ENCODE data around the gene GCNT1.
"Not testable (repeated sequence)": the region's sequence is repeated elsewhere in the genome, so short reads cannot be mapped to it uniquely, and the experiment has no call there.

GCNT1 gene

DNA sequence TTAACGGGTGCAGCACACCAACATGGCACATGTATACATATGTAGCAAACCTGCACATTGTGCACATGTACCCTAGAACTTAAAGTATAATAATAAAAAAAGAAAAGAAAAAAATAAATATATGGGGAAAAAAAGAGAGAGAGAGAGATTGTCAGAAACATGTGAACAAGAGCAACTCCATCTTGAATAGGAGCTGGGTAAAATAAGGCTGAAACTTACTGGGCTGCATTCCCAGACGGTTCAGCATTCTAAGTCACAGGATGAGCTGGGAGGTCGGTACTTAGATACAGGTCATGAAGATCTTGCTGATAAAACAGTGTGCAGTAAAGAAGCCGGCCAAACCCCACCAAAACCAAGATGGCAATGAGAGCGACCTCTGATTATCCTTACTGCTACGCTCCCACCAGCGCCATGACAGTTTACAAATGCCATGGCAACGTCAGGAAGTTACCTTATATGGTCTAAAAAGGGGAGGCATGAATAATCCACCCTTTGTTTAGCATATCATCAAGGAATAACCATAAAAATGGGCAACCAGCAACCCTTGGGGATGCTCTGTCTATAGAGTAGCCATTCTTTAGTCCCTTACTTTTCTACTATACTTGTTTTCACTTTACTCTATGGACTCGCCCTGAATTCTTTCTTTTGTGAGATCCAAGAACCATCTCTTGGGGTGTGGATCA lies 21.8 kb upstream of the GCNT1 start:
- not testable (repeated sequence) for H3K9me3 ChIP-seq (ENCODE audit: insufficient read depth, low read depth, low read length); H3K14ac ChIP-seq (ENCODE audit: low read length); H3K4me2 ChIP-seq (ENCODE audit: low read length); H3K27me3 ChIP-seq (ENCODE audit: insufficient read depth, low read length); H3K4me1 ChIP-seq (ENCODE audit: control insufficient read depth in 1 of 2, insufficient read depth in 2 of 2, low read length in 2 of 2); DNase-seq; H2BK12ac ChIP-seq (ENCODE audit: low read length); H4K12ac ChIP-seq (ENCODE audit: low read depth, low read length); H3K23ac ChIP-seq (ENCODE audit: low read length); H3K9ac ChIP-seq (ENCODE audit: low read length); H3K27ac ChIP-seq (ENCODE audit: low read depth, low read length); H3K79me2 ChIP-seq (ENCODE audit: control insufficient read depth, insufficient read depth, low read length, poor library complexity); H2AFZ ChIP-seq (ENCODE audit: insufficient read depth, low read length, poor library complexity); H4K8ac ChIP-seq (ENCODE audit: low read depth, low read length); H2BK120ac ChIP-seq (ENCODE audit: insufficient read depth, low read length, poor library complexity); H4K91ac ChIP-seq (ENCODE audit: low read depth, low read length); H3K79me1 ChIP-seq (ENCODE audit: low read length); H3K18ac ChIP-seq (ENCODE audit: low read length); H3K4ac ChIP-seq (ENCODE audit: low read depth, low read length); H2AK5ac ChIP-seq (ENCODE audit: low read length); H2BK5ac ChIP-seq (ENCODE audit: low read depth, low read length, poor library complexity); H3K36me3 ChIP-seq (ENCODE audit: control insufficient read depth in 1 of 2, insufficient read depth in 2 of 2, low read length in 2 of 2); H3K4me3 ChIP-seq (ENCODE audit: low read depth, low read length)
- WGBS (ENCODE audit: extremely low coverage, insufficient coverage, insufficient read length) = no CpG with 5 or more reads among the region's 9 CpGs

DNA sequence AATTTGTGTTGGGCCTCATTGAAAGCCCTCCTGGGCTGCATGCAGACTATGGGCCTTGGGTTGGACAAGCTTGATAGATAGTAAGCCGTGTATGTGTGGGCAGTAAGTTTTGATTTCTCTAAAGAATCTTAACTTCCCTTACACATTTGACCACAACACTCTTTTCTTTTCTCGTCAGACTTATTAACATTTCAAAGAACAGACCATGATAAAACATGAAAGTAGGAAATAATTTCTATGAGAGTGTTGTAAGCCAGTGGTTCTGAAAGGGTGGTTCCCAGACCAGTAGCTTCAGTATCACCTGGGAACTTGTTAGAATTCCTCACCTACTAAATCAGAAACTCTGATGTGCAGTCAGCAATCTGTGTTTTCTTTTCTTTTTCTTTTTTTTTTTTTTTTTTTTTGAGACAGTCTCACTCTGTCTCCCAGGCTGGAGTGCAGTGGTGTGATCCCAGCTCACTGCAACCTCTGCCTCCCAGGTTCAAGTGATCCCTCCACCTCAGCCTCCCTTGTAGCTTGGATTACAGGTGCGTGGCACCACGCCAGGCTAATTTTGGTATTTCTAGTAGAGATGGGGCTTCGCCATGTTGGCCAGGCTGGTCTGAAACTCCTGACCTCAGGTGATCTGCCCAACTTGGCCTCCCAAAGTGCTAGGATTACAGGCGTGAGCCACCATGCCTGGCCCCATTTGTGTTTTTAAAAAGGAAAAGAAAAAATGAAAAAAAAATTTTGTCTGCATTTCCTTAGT lies 20.0 kb upstream of the GCNT1 start:
- H3K4ac ChIP-seq (ENCODE audit: low read depth, low read length) = no peak overlapping the region
- no peak overlapping the region for H3K27ac ChIP-seq (ENCODE audit: low read depth, low read length)
- H3K4me3 ChIP-seq (ENCODE audit: low read depth, low read length) = no peak overlapping the region
- H3K9me3 ChIP-seq (ENCODE audit: insufficient read depth, low read depth, low read length) = peaks cover 2% of the 10 kb centered on the region
- no peaks in the 10 kb centered on the region for H3K27me3 ChIP-seq (ENCODE audit: insufficient read depth, low read length)
- peaks cover 0 to 2% of the 10 kb centered on the region in 2 experiments for H3K36me3 ChIP-seq (ENCODE audit: control insufficient read depth in 1 of 2, insufficient read depth in 2 of 2, low read length in 2 of 2)
- DNase-seq = no peak
- peaks cover 4% of the 10 kb centered on the region for H3K79me1 ChIP-seq (ENCODE audit: low read length)
- no peak overlapping the region for H4K8ac ChIP-seq (ENCODE audit: low read depth, low read length)
- H3K23ac ChIP-seq (ENCODE audit: low read length) = no peak overlapping the region
- H4K91ac ChIP-seq (ENCODE audit: low read depth, low read length) = peak overlapping the region; percentile 40
- H2AK5ac ChIP-seq (ENCODE audit: low read length) = no peak overlapping the region
- H3K14ac ChIP-seq (ENCODE audit: low read length) = no peak overlapping the region
- no peak overlapping the region for H2BK12ac ChIP-seq (ENCODE audit: low read length)
- H3K18ac ChIP-seq (ENCODE audit: low read length) = no peak overlapping the region
- no peak overlapping the region for H3K4me2 ChIP-seq (ENCODE audit: low read length)
- H2BK5ac ChIP-seq (ENCODE audit: low read depth, low read length, poor library complexity) = no peak overlapping the region
- no peak overlapping the region for H2AFZ ChIP-seq (ENCODE audit: insufficient read depth, low read length, poor library complexity)
- H3K9ac ChIP-seq (ENCODE audit: low read length) = no peak overlapping the region
- no peaks in the 10 kb centered on the region for H3K79me2 ChIP-seq (ENCODE audit: control insufficient read depth, insufficient read depth, low read length, poor library complexity)
- no peak overlapping the region for H2BK120ac ChIP-seq (ENCODE audit: insufficient read depth, low read length, poor library complexity)
- peaks cover 2 to 5% of the 10 kb centered on the region in 2 experiments for H3K4me1 ChIP-seq (ENCODE audit: control insufficient read depth in 1 of 2, insufficient read depth in 2 of 2, low read length in 2 of 2)
- no CpG with 5 or more reads among the region's 6 CpGs for WGBS (ENCODE audit: extremely low coverage, insufficient coverage, insufficient read length)
- no peak overlapping the region for H4K12ac ChIP-seq (ENCODE audit: low read depth, low read length)

DNA sequence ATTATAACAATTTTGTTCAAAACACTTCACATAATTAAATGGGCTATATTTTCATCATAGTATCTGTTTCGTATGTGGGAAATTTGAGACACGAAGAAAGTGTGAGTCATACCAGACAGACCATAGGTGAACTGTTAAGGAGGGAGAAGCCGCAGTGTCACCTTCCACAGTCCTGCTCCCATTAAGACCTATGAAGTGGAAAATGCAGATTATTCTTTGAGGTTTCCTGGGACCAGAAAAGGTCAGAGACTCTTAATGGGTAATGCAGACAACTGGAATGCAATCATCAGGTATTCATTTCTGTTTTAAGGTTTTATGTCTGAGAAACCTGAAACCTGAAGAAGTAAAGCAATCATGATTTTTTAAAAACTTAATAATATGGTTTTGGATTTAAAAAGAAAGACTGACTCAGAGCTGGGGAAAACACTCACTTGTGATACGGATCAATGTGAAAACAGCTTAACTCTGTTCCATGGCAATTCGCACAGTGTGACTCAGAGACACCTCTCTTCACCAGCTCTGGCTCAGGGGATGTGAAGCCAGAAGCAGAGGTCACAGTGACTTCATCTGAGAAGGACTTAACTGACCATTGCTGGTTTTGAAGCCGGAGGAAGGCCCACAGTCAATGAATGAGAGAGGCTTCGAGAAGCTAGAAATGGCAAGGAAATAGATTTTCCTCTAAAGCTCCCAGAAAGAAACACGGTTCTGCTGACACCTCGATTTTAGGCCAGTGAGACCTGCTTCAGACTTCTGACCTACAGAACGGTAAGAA lies 17.2 kb upstream of the GCNT1 start:
- WGBS (ENCODE audit: extremely low coverage, insufficient coverage, insufficient read length) = no CpG with 5 or more reads among the region's 10 CpGs
- Histone ChIP-seq H3K9ac (ENCODE audit: low read length) (no peak overlapping the region), H2BK5ac (ENCODE audit: low read depth, low read length, poor library complexity) (no peak overlapping the region)

DNA sequence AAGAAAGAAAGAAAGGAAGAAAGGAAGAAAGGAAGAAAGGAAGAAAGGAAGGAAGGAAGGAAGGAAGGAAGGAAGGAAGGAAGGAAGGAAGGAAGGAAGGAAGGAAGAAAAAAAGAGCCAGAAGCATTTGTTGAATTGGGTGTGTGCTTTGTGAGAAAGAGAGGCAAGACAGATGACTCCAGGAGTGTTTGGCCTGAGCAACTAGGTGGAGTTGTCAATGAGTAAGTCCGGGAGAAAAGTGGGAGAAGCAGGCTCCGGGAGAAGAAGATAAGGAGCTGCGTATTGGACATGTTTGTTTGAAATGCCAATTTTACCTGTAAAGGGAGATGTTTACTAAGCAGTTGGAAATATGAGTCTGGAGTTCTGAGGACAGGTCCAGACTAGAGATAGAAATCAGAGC lies 15.1 kb upstream of the GCNT1 start:
- H2BK120ac ChIP-seq (ENCODE audit: insufficient read depth, low read length, poor library complexity) = no peak overlapping the region
- H4K12ac ChIP-seq (ENCODE audit: low read depth, low read length) = no peak overlapping the region
- H3K36me3 ChIP-seq (ENCODE audit: control insufficient read depth in 1 of 2, insufficient read depth in 2 of 2, low read length in 2 of 2) = peaks cover 0 to 2% of the 10 kb centered on the region in 2 experiments
- no peak overlapping the region for H4K8ac ChIP-seq (ENCODE audit: low read depth, low read length)
- no peak overlapping the region for H3K23ac ChIP-seq (ENCODE audit: low read length)
- H3K4me2 ChIP-seq (ENCODE audit: low read length) = no peak overlapping the region
- H2BK5ac ChIP-seq (ENCODE audit: low read depth, low read length, poor library complexity) = no peak overlapping the region
- H3K9ac ChIP-seq (ENCODE audit: low read length) = no peak overlapping the region
- H3K4me3 ChIP-seq (ENCODE audit: low read depth, low read length) = no peak overlapping the region
- peaks cover 2% of the 10 kb centered on the region for H3K9me3 ChIP-seq (ENCODE audit: insufficient read depth, low read depth, low read length)
- no peak overlapping the region for H2AK5ac ChIP-seq (ENCODE audit: low read length)
- H3K4me1 ChIP-seq (ENCODE audit: control insufficient read depth in 1 of 2, insufficient read depth in 2 of 2, low read length in 2 of 2) = peaks cover 6 to 8% of the 10 kb centered on the region in 2 experiments
- no peak overlapping the region for H4K91ac ChIP-seq (ENCODE audit: low read depth, low read length)
- H3K27me3 ChIP-seq (ENCODE audit: insufficient read depth, low read length) = no peaks in the 10 kb centered on the region
- H3K18ac ChIP-seq (ENCODE audit: low read length) = no peak overlapping the region
- H3K14ac ChIP-seq (ENCODE audit: low read length) = no peak overlapping the region
- DNase-seq = no peak
- H3K27ac ChIP-seq (ENCODE audit: low read depth, low read length) = peak overlapping the region; percentile 5
- no peak overlapping the region for H3K4ac ChIP-seq (ENCODE audit: low read depth, low read length)
- no peaks in the 10 kb centered on the region for H3K79me2 ChIP-seq (ENCODE audit: control insufficient read depth, insufficient read depth, low read length, poor library complexity)
- peaks cover 6% of the 10 kb centered on the region for H3K79me1 ChIP-seq (ENCODE audit: low read length)
- no peak overlapping the region for H2BK12ac ChIP-seq (ENCODE audit: low read length)
- H2AFZ ChIP-seq (ENCODE audit: insufficient read depth, low read length, poor library complexity) = no peak overlapping the region
- no CpG with 5 or more reads among the region's 3 CpGs for WGBS (ENCODE audit: extremely low coverage, insufficient coverage, insufficient read length)

More for the DNA sequence above, 17.2 kb upstream of the GCNT1 start:
- Histone ChIP-seq H2BK12ac (ENCODE audit: low read length) (peak overlapping the region; percentile 42), H3K4me1 (ENCODE audit: control insufficient read depth in 1 of 2, insufficient read depth in 2 of 2, low read length in 2 of 2) (peaks cover 6 to 8% of the 10 kb centered on the region in 2 experiments), H2BK120ac (ENCODE audit: insufficient read depth, low read length, poor library complexity) (no peak overlapping the region), H3K14ac (ENCODE audit: low read length) (no peak overlapping the region), H3K79me1 (ENCODE audit: low read length) (peaks cover 6% of the 10 kb centered on the region), H3K23ac (ENCODE audit: low read length) (no peak overlapping the region), H2AK5ac (ENCODE audit: low read length) (no peak overlapping the region), H4K91ac (ENCODE audit: low read depth, low read length) (peak overlapping the region; percentile 32), H3K79me2 (ENCODE audit: control insufficient read depth, insufficient read depth, low read length, poor library complexity) (no peaks in the 10 kb centered on the region), H3K27me3 (ENCODE audit: insufficient read depth, low read length) (no peaks in the 10 kb centered on the region), H4K12ac (ENCODE audit: low read depth, low read length) (no peak overlapping the region), H3K4ac (ENCODE audit: low read depth, low read length) (no peak overlapping the region), H3K4me3 (ENCODE audit: low read depth, low read length) (no peak overlapping the region), H3K9me3 (ENCODE audit: insufficient read depth, low read depth, low read length) (peaks cover 2% of the 10 kb centered on the region), H3K27ac (ENCODE audit: low read depth, low read length) (peak overlapping the region; percentile 77), H3K4me2 (ENCODE audit: low read length) (no peak overlapping the region), H4K8ac (ENCODE audit: low read depth, low read length) (no peak overlapping the region), H3K18ac (ENCODE audit: low read length) (peak overlapping the region; percentile 25), H3K36me3 (ENCODE audit: control insufficient read depth in 1 of 2, insufficient read depth in 2 of 2, low read length in 2 of 2) (peaks cover 0 to 2% of the 10 kb centered on the region in 2 experiments), H2AFZ (ENCODE audit: insufficient read depth, low read length, poor library complexity) (no peak overlapping the region)
- no peak for DNase-seq
